C1 segment of cervical spinal cord (tissue), 14 donors: ENCODE results near the gene KSR1.

Source experiments
- DNase-seq, 14 donors: peaks; one replicate each; lab custom pipeline; 2025; lab: John Stamatoyannopoulos, UW

KSR1 gene

GRCh38 chr17:27473748-27474609, 17.7 kb downstream of the KSR1 start:
- DNase-seq, result no peak

- DNase-seq, result no peak
Observed at GRCh38 chr17:27475070-27475673, 18.9 kb downstream of the KSR1 start.

- no peak for DNase-seq
Observed at GRCh38 chr17:27475981-27476895, 20.0 kb downstream of the KSR1 start.

- DNase-seq, result no peak
Observed at GRCh38 chr17:27477050-27477888, 21.0 kb downstream of the KSR1 start.

GRCh38 chr17:27477971-27478684, 21.9 kb downstream of the KSR1 start:
- no peak for DNase-seq

GRCh38 chr17:27478901-27479538, 22.8 kb downstream of the KSR1 start:
- no peak for DNase-seq

GRCh38 chr17:27479838-27480237, 23.6 kb downstream of the KSR1 start:
- no peak for DNase-seq

GRCh38 chr17:27480699-27481098, 24.5 kb downstream of the KSR1 start:
- DNase-seq, result no peak

- no peak for DNase-seq
Observed at GRCh38 chr17:27481327-27481726, 25.1 kb downstream of the KSR1 start.

- DNase-seq, result no peak
Observed at GRCh38 chr17:27485125-27485524, 28.9 kb downstream of the KSR1 start.

GRCh38 chr17:27485716-27486495, 29.7 kb downstream of the KSR1 start:
- DNase-seq, result no peak

GRCh38 chr17:27486741-27487140, 30.5 kb downstream of the KSR1 start:
- no peak for DNase-seq

GRCh38 chr17:27488231-27488630, 32.0 kb downstream of the KSR1 start:
- no peak for DNase-seq

- peak in 6 of 14 donors; percentile 15 to 58 (median 26) for DNase-seq
Observed at GRCh38 chr17:27489045-27489715, 32.9 kb downstream of the KSR1 start.

- DNase-seq, result no peak
Observed at GRCh38 chr17:27490391-27490790, 34.1 kb downstream of the KSR1 start.

- DNase-seq, result peak in 1 of 14 donors; percentile 21
Observed at GRCh38 chr17:27491713-27492190, 35.5 kb downstream of the KSR1 start.

- no peak for DNase-seq
Observed at GRCh38 chr17:27492470-27492869, 36.2 kb downstream of the KSR1 start.

- no peak for DNase-seq
Observed at GRCh38 chr17:27493088-27493487, 36.8 kb downstream of the KSR1 start.
